HG02610 (cell line): Measurements from ENCODE around the gene SYT12.

Source experiments
- ATAC-seq: cut with Tn5 transposase; IDR thresholded peaks from one replicate; pipeline ENCODE4 v1.9.1; 2021; ENCODE audit warnings: mild to moderate bottlenecking, moderate library complexity; ENCODE audit not compliant: unreplicated experiment

The SYT12 gene

GRCh38 chr11:67095214-67095507 lies 72.2 kb downstream of the SYT12 start:
- ATAC-seq, result no peak

GRCh38 chr11:67098799-67099429 lies 76.0 kb downstream of the SYT12 start:
- no peak for ATAC-seq

- peak; percentile 74 for ATAC-seq
Measured at GRCh38 chr11:67099831-67100324, 76.9 kb downstream of the SYT12 start.
